Thoracic aorta (tissue), 2 donors: ENCODE results near the gene FYCO1. TPM values are rescaled to one million over a fixed set of nuclear protein-coding genes. Genes with fewer than 3 reads are reported as not detected.

Experiments used
- ATAC-seq: fragments of 150-250 bp; one replicate; pipeline ENCODE4 v1.8.0; 2017; ENCODE audit warnings: low read depth; ENCODE audit not compliant: insufficient number of reproducible peaks, low FRiP score
- DNase-seq: peaks from one replicate; pipeline ENCODE4 v3.0.0-alpha.2; 2020; ENCODE audit warnings: low spot score
- H3K27ac ChIP-seq, 2 donors: fragments of 200-600 bp; sonication (generic); 1 replicate in 1 of 2; 2 replicates in 1 of 2; pipeline ENCODE4 v1.5.1; 2016; ENCODE audit warnings: mild to moderate bottlenecking in 2 of 2, moderate library complexity in 2 of 2
- H3K27me3 ChIP-seq: fragments of 200-600 bp; sonication (generic); replicated peaks from 2 replicates; pipeline ENCODE4 v1.6.0; 2016; ENCODE audit warnings: mild to moderate bottlenecking; ENCODE audit not compliant: insufficient read depth
- H3K36me3 ChIP-seq: fragments of 200-600 bp; sonication (generic); one replicate; pipeline ENCODE4 v1.5.1; 2016
- H3K4me1 ChIP-seq, 2 donors: fragments of 200-600 bp; sonication (generic); 1 replicate in 1 of 2; 2 replicates in 1 of 2; pipeline versions ENCODE4 v1.5.1 to v1.6.0; 2016; ENCODE audit warnings: low read depth in 2 of 2, mild to moderate bottlenecking in 1 of 2; ENCODE audit not compliant: control insufficient read depth in 1 of 2
- H3K4me3 ChIP-seq: fragments of 200-600 bp; sonication (generic); 2 replicates; pipeline ENCODE4 v1.5.1; 2016; ENCODE audit warnings: mild to moderate bottlenecking
- H3K9me3 ChIP-seq: fragments of 200-600 bp; sonication (generic); 2 replicates; pipeline ENCODE4 v1.5.1; 2016
- CTCF ChIP-seq: fragments of 200-600 bp; sonication (generic); IDR thresholded peaks from one replicate; pipeline ENCODE4 v1.5.1; 2019; ENCODE audit warnings: antibody characterized with exemption
- total RNA-seq, 2 donors: library from RNA; depleted of rRNA; stranded (reverse); fragments of >200 nt; gene quantifications; one replicate each; pipeline versions ENCODE4 v1.1.0 to v1.2.3, GENCODE V29; 2016

The FYCO1 gene
- total RNA-seq, 2 donors from 2014 or later: 70.4 to 86.1 TPM

- H3K4me1 ChIP-seq: peaks cover 81 to 100% of the 10 kb centered on the region in 2 donors
- DNase-seq: no peak
- peak overlapping the region; percentile 99 to 100 for H3K27ac ChIP-seq
Observed at GRCh38 chr3:45987368-45988291, 8.0 kb downstream of the FYCO1 start.

GRCh38 chr3:45986303-45986982 is 9.2 kb downstream of the FYCO1 start:
- no peaks in the 10 kb centered on the region for H3K9me3 ChIP-seq
- H3K36me3 ChIP-seq: peaks cover 5% of the 10 kb centered on the region
- peak overlapping the region; percentile 99 to 100 for H3K27ac ChIP-seq
- peak; percentile 63 for ATAC-seq
- TF ChIP-seq CTCF: no peak
- H3K4me3 ChIP-seq: peak overlapping the region; percentile 21
- no peak for DNase-seq
- H3K27me3 ChIP-seq: no peaks in the 10 kb centered on the region
- H3K4me1 ChIP-seq: peaks cover 69 to 99% of the 10 kb centered on the region in 2 donors

More at GRCh38 chr3:45987368-45988291, 8.0 kb downstream of the FYCO1 start:
- ATAC-seq: no peak
- TF ChIP-seq CTCF: no peak
- no peak overlapping the region for H3K4me3 ChIP-seq
- H3K9me3 ChIP-seq: no peaks in the 10 kb centered on the region
- H3K36me3 ChIP-seq: no peaks in the 10 kb centered on the region
- H3K27me3 ChIP-seq: no peaks in the 10 kb centered on the region

GRCh38 chr3:45985532-45986302 is 9.9 kb downstream of the FYCO1 start:
- Histone ChIP-seq H3K36me3 (peaks cover 10% of the 10 kb centered on the region), H3K4me1 (peaks cover 64 to 99% of the 10 kb centered on the region in 2 donors), H3K27ac (peak overlapping the region; percentile 99 to 100), H3K9me3 (no peaks in the 10 kb centered on the region), H3K4me3 (no peak overlapping the region), H3K27me3 (no peaks in the 10 kb centered on the region)
- no peak for TF ChIP-seq CTCF
- DNase-seq (no peak), ATAC-seq (no peak)

GRCh38 chr3:45984331-45985312 is 11.0 kb downstream of the FYCO1 start:
- H3K27me3 ChIP-seq: no peaks in the 10 kb centered on the region
- H3K36me3 ChIP-seq: peaks cover 19% of the 10 kb centered on the region
- peak overlapping the region; percentile 99 to 100 for H3K27ac ChIP-seq
- H3K9me3 ChIP-seq: no peaks in the 10 kb centered on the region
- TF ChIP-seq CTCF: no peak
- ATAC-seq (no peak), DNase-seq (no peak)
- peaks cover 58 to 88% of the 10 kb centered on the region in 2 donors for H3K4me1 ChIP-seq
- H3K4me3 ChIP-seq: no peak overlapping the region
